K562 (cell line): ENCODE results near the gene ETNK1. TPM values are rescaled to one million over a fixed set of nuclear protein-coding genes. Genes with fewer than 3 reads are reported as not detected.

Experiments used
- ARID1B ChIP-seq: fragments of 450-650 bp; IDR thresholded peaks from 2 replicates; pipeline ENCODE4 v1.6.1; 2016; ENCODE audit warnings: antibody characterized with exemption, mild to moderate bottlenecking, inconsistent platforms
- BMI1 ChIP-seq: fragments of 150-350 bp; IDR thresholded peaks from 2 replicates; pipeline ENCODE4 v1.6.1; 2014; ENCODE audit warnings: low read length
- CEBPG ChIP-seq, 3 experiments: fragments of 200-800 bp in 1 of 3; sonication (Bioruptor generic) in 1 of 3; sonication (generic) in 1 of 3; formaldehyde crosslinking in 1 of 3; IDR thresholded peaks in 2 of 3; conservative IDR thresholded peaks in 1 of 3; 2 replicates each; pipeline versions ENCODE4 v1.6.1 to v1.8.0; 2016 to 2022; ENCODE audit warnings: missing compliant biosample characterization in 2 of 3, missing genetic modification characterization in 2 of 3, mild to moderate bottlenecking in 1 of 3, missing genetic modification reagents in 1 of 3
- EWSR1 ChIP-seq: fragments of 450-650 bp; IDR thresholded peaks from 2 replicates; pipeline ENCODE4 v1.6.1; 2018; ENCODE audit warnings: borderline replicate concordance, mild to moderate bottlenecking, low read depth, moderate library complexity; ENCODE audit not compliant: partially characterized antibody
- GATA2 ChIP-seq: sonication (generic); formaldehyde crosslinking; IDR thresholded peaks from 2 replicates; pipeline ENCODE4 v1.4.0; 2020; ENCODE audit warnings: mild to moderate bottlenecking, missing genetic modification reagents
- LCOR ChIP-seq: sonication (generic); formaldehyde crosslinking; IDR thresholded peaks from 2 replicates; pipeline ENCODE4 v1.8.0; 2022; ENCODE audit warnings: mild to moderate bottlenecking, missing genetic modification reagents
- NCOR1 ChIP-seq: fragments of 450-650 bp; IDR thresholded peaks from 2 replicates; pipeline ENCODE4 v1.6.1; 2016; ENCODE audit warnings: mild to moderate bottlenecking, moderate library complexity
- NFXL1 ChIP-seq: fragments of 450-650 bp; formaldehyde crosslinking; IDR thresholded peaks from 2 replicates; pipeline ENCODE4 v1.4.0; 2021; ENCODE audit warnings: mild to moderate bottlenecking
- NR2C2 ChIP-seq, 2 experiments: fragments of 200-800 bp in 1 of 2; sonication (Bioruptor generic) in 1 of 2; sonication (generic) in 1 of 2; formaldehyde crosslinking in 1 of 2; IDR thresholded peaks; 2 replicates each; pipeline versions ENCODE4 v1.6.1 to v1.8.0; 2016 to 2022; ENCODE audit warnings: mild to moderate bottlenecking in 1 of 2, missing compliant biosample characterization in 1 of 2, missing genetic modification characterization in 1 of 2, missing genetic modification reagents in 1 of 2
- PKNOX1 ChIP-seq: fragments of 450-650 bp; IDR thresholded peaks from 2 replicates; pipeline ENCODE4 v1.6.1; 2016
- PPARD ChIP-seq: fragments of 250-450 bp; sonication (Bioruptor Pico); IDR thresholded peaks from 2 replicates; pipeline ENCODE4 v1.8.0; 2022; ENCODE audit warnings: inconsistent platforms, mild to moderate bottlenecking, moderate library complexity
- TAF9B ChIP-seq: fragments of 450-650 bp; IDR thresholded peaks from 2 replicates; pipeline ENCODE4 v1.6.1; 2018; ENCODE audit warnings: mild to moderate bottlenecking; ENCODE audit not compliant: partially characterized antibody
- TAL1 ChIP-seq: fragments of 450-650 bp; IDR thresholded peaks from 2 replicates; pipeline ENCODE4 v1.6.1; 2016; ENCODE audit warnings: mild to moderate bottlenecking
- TCF3 ChIP-seq: sonication (generic); formaldehyde crosslinking; IDR thresholded peaks from 2 replicates; pipeline ENCODE4 v1.4.0; 2020; ENCODE audit warnings: mild to moderate bottlenecking, missing genetic modification reagents
- TCF7L2 ChIP-seq: fragments of 150-350 bp; IDR thresholded peaks from 2 replicates; pipeline ENCODE4 v1.6.1; 2016; ENCODE audit warnings: low read depth, mild to moderate bottlenecking, low read length, moderate library complexity
- TGIF2 ChIP-seq: sonication (generic); formaldehyde crosslinking; IDR thresholded peaks from 2 replicates; pipeline ENCODE4 v1.8.1; 2022; ENCODE audit warnings: mild to moderate bottlenecking, missing genetic modification reagents, moderate library complexity
- TRIM24 ChIP-seq, 2 experiments: fragments of 450-650 bp; IDR thresholded peaks; 2 replicates each; pipeline ENCODE4 v1.6.1; 2016
- ZBTB8A ChIP-seq: fragments of 450-650 bp; IDR thresholded peaks from 2 replicates; pipeline ENCODE4 v1.6.1; 2018; ENCODE audit warnings: mild to moderate bottlenecking, moderate library complexity; ENCODE audit not compliant: partially characterized antibody
- ZC3H8 ChIP-seq: fragments of 450-650 bp; IDR thresholded peaks from 2 replicates; pipeline ENCODE4 v1.6.1; 2017
- ZNF311 ChIP-seq: fragments of 250-450 bp; sonication (Bioruptor Pico); IDR thresholded peaks from 2 replicates; pipeline ENCODE4 v1.4.0; 2020; ENCODE audit warnings: mild to moderate bottlenecking, moderate library complexity
- ZNF583 ChIP-seq: fragments of 250-450 bp; sonication (Bioruptor Pico); IDR thresholded peaks from 2 replicates; pipeline ENCODE4 v1.4.0; 2020
- polyA plus RNA-seq, 8 experiments: library from polyadenylated mRNA; depleted of rRNA in 4 of 8; stranded (reverse) in 5 of 8; unstranded in 3 of 8; fragments of >200 nt; fragmentation: Nextera tagmentation in 2 of 8; fragmentation: Illumina TruSeq in 1 of 8; extraction: Ambion mirVana in 2 of 8; extraction: Trizol in 1 of 8; gene quantifications; 2 replicates each; pipeline versions ENCODE4 v1.2.1 to v1.2.3, GENCODE V29; 2011 to 2014; ENCODE audit warnings: inconsistent platforms in 1 of 8, missing spikeins in 1 of 8
- total RNA-seq, 7 experiments: library from RNA; depleted of rRNA in 6 of 7; stranded (reverse); fragments of >200 nt in 6 of 7; fragmentation: Illumina TruSeq in 2 of 7; extraction: Trizol in 2 of 7; gene quantifications; 2 replicates each; pipeline versions ENCODE4 v1.2.1 to v1.2.3, GENCODE V29; 2011 to 2021; ENCODE audit warnings: low replicate concordance in 1 of 7
- TF ChIP-seq, protein P1 (sequence below): sonication (generic); formaldehyde crosslinking; IDR thresholded peaks from 2 replicates; pipeline ENCODE4 v1.8.0; 2022; ENCODE audit warnings: mild to moderate bottlenecking, missing genetic modification reagents, borderline replicate concordance
- TF ChIP-seq, protein P2 (sequence below): IDR thresholded peaks from 2 replicates; pipeline ENCODE4 v1.6.1; 2014; ENCODE audit warnings: antibody characterized with exemption

The ETNK1 gene
- total and polyA plus RNA-seq, 9 of the 15 experiments (the other 6 are each of a cell fraction or from before 2014, with no cell fraction given) = 10.0 to 70.5 (median 36.0) TPM

GRCh38 chr12:22609501-22609900 lies 15.5 kb upstream of the ETNK1 start (continued):
- TF ChIP-seq BMI1 = no peak
- no peak for TF ChIP-seq TCF7L2
- TF ChIP-seq TAF9B = no peak
- TF ChIP-seq, protein P1, sequence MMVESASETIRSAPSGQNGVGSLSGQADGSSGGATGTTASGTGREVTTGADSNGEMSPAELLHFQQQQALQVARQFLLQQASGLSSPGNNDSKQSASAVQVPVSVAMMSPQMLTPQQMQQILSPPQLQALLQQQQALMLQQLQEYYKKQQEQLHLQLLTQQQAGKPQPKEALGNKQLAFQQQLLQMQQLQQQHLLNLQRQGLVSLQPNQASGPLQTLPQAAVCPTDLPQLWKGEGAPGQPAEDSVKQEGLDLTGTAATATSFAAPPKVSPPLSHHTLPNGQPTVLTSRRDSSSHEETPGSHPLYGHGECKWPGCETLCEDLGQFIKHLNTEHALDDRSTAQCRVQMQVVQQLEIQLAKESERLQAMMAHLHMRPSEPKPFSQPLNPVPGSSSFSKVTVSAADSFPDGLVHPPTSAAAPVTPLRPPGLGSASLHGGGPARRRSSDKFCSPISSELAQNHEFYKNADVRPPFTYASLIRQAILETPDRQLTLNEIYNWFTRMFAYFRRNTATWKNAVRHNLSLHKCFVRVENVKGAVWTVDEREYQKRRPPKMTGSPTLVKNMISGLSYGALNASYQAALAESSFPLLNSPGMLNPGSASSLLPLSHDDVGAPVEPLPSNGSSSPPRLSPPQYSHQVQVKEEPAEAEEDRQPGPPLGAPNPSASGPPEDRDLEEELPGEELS = no peak
- TF ChIP-seq EWSR1 = no peak
- TF ChIP-seq CEBPG (CRISPR knock-in tag; IDR thresholded peaks at IDR 0.05) = no peak
- no peak for TF ChIP-seq CEBPG (tag; conservative IDR thresholded peaks at IDR 0.05 in 1 of 2, IDR thresholded peaks at IDR 0.05 in 1 of 2)
- TF ChIP-seq NR2C2 (CRISPR knock-in tag; IDR thresholded peaks at IDR 0.05) = no peak
- no peak for TF ChIP-seq NR2C2 (tag; IDR thresholded peaks at IDR 0.05)
- no peak for TF ChIP-seq ZNF583
- peak; percentile 20; the same call in 1 of the 2 replicates for TF ChIP-seq TAL1
- TF ChIP-seq TRIM24 (IDR thresholded peaks at IDR 0.05) = peak in 1 of 2 experiments; percentile 48; a peak in 1 of 4 replicates
- no peak for TF ChIP-seq TGIF2 (CRISPR knock-in tag)
- peak; percentile 69 for TF ChIP-seq ARID1B
- no peak for TF ChIP-seq NFXL1 (CRISPR knock-in tag)
- TF ChIP-seq NCOR1 = peak; percentile 29; the same call in 1 of the 2 replicates
- peak; percentile 37; the same call in 1 of the 2 replicates for TF ChIP-seq GATA2
- no peak for TF ChIP-seq LCOR (CRISPR knock-in tag)
- peak; percentile 50 for TF ChIP-seq PKNOX1
- no peak for TF ChIP-seq ZBTB8A
- no peak for TF ChIP-seq PPARD
- no peak for TF ChIP-seq ZNF311 (CRISPR knock-in tag)
- TF ChIP-seq, protein P2, sequence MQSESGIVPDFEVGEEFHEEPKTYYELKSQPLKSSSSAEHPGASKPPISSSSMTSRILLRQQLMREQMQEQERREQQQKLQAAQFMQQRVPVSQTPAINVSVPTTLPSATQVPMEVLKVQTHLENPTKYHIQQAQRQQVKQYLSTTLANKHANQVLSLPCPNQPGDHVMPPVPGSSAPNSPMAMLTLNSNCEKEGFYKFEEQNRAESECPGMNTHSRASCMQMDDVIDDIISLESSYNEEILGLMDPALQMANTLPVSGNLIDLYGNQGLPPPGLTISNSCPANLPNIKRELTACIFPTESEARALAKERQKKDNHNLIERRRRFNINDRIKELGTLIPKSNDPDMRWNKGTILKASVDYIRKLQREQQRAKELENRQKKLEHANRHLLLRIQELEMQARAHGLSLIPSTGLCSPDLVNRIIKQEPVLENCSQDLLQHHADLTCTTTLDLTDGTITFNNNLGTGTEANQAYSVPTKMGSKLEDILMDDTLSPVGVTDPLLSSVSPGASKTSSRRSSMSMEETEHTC = no peak
- TF ChIP-seq ZC3H8 = no peak
- TF ChIP-seq TCF3 = peak; percentile 67
